Left lung (tissue), 10 donors: ENCODE data around the gene GARNL3. TPM values are rescaled to one million over a fixed set of nuclear protein-coding genes. Genes with fewer than 3 reads are reported as not detected.
A peak's percentile ranks its signal among the peaks of the same experiment; 100 is the strongest.

ENCODE experiments used
- ATAC-seq: fragments of 200-7000 bp; cut with Tn5 transposase; one replicate; pipeline ENCODE4 v1.9.1; 2020; ENCODE audit warnings: moderate library complexity
- DNase-seq, 4 donors: peaks; one replicate each; pipeline ENCODE4 v3.0.0-alpha.2; 2013 to 2020
- H3K27ac ChIP-seq, 2 donors: fragments of 200-600 bp; sonication (generic) in 1 of 2; one replicate each; pipeline versions ENCODE4 v1.5.0 to v1.8.0; 2020 to 2021
- H3K27me3 ChIP-seq, 2 donors: fragments of 200-600 bp; sonication (generic) in 1 of 2; one replicate each; pipeline versions ENCODE4 v1.5.0 to v1.8.0; 2020 to 2021
- H3K36me3 ChIP-seq, 2 donors: fragments of 200-600 bp; sonication (generic) in 1 of 2; one replicate each; pipeline versions ENCODE4 v1.5.0 to v1.8.0; 2020 to 2021
- H3K4me1 ChIP-seq, 2 donors: fragments of 200-600 bp; one replicate each; pipeline ENCODE4 v1.8.0; 2021
- H3K4me3 ChIP-seq, 2 donors: fragments of 200-600 bp; sonication (generic) in 1 of 2; one replicate each; pipeline versions ENCODE4 v1.5.0 to v1.8.0; 2020 to 2021; ENCODE audit warnings: mild to moderate bottlenecking in 1 of 2
- H3K9me3 ChIP-seq, 2 donors: fragments of 200-600 bp; sonication (generic) in 1 of 2; one replicate each; pipeline versions ENCODE4 v1.5.0 to v1.8.0; 2020 to 2021
- intact Hi-C, 2 donors: fragments of 100-400 bp; cut with DNase I; formaldehyde crosslinking; loops; one replicate each; pipeline versions ENCODE4 v1.11.2 to v1.14.2; 2022
- polyA plus RNA-seq, 6 donors: library from polyadenylated mRNA; unstranded; fragments of 120-200 nt; gene quantifications; one replicate each; pipeline ENCODE4 v1.2.1, GENCODE V29; 2013; ENCODE audit not compliant: insufficient read length in 6 of 6
- total RNA-seq, 2 donors: library from RNA; stranded (reverse); fragmentation: NEBNext Ultra II Directional; extraction: Animal tissue kit (Norgen Biotek cat#: 25700); gene quantifications; one replicate each; pipeline ENCODE4 v1.2.1, GENCODE V29; 2021
- TF ChIP-seq, protein P1 (sequence below), 2 donors: fragments of 200-600 bp; sonication (generic) in 1 of 2; IDR thresholded peaks; one replicate each; pipeline versions ENCODE4 v1.5.0 to v1.8.0; 2021; ENCODE audit warnings: antibody characterized with exemption in 2 of 2
- donor health status: DM: no; HTN: yes; CAD: no.
- donor health status: DM: no; HTN: no; CAD: no.

Gene GARNL3
- total and polyA plus RNA-seq, 8 donors: 7.4 to 40.4 (median 37.7) TPM

GRCh38 chr9:127233989-127234388, 30.6 kb upstream of the GARNL3 start:
- no peaks in the 10 kb centered on the region for H3K36me3 ChIP-seq
- no peak overlapping the region for H3K27ac ChIP-seq
- H3K9me3 ChIP-seq: no peaks in the 10 kb centered on the region
- H3K4me3 ChIP-seq: no peak overlapping the region
- intact Hi-C loops: no loop called here
- no peaks in the 10 kb centered on the region for H3K27me3 ChIP-seq
- TF ChIP-seq, protein P1, sequence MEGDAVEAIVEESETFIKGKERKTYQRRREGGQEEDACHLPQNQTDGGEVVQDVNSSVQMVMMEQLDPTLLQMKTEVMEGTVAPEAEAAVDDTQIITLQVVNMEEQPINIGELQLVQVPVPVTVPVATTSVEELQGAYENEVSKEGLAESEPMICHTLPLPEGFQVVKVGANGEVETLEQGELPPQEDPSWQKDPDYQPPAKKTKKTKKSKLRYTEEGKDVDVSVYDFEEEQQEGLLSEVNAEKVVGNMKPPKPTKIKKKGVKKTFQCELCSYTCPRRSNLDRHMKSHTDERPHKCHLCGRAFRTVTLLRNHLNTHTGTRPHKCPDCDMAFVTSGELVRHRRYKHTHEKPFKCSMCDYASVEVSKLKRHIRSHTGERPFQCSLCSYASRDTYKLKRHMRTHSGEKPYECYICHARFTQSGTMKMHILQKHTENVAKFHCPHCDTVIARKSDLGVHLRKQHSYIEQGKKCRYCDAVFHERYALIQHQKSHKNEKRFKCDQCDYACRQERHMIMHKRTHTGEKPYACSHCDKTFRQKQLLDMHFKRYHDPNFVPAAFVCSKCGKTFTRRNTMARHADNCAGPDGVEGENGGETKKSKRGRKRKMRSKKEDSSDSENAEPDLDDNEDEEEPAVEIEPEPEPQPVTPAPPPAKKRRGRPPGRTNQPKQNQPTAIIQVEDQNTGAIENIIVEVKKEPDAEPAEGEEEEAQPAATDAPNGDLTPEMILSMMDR (IDR thresholded peaks at IDR 0.05): no peak
- H3K4me1 ChIP-seq: no peaks in the 10 kb centered on the region
- ATAC-seq (no peak), DNase-seq (no peak)

DNA sequence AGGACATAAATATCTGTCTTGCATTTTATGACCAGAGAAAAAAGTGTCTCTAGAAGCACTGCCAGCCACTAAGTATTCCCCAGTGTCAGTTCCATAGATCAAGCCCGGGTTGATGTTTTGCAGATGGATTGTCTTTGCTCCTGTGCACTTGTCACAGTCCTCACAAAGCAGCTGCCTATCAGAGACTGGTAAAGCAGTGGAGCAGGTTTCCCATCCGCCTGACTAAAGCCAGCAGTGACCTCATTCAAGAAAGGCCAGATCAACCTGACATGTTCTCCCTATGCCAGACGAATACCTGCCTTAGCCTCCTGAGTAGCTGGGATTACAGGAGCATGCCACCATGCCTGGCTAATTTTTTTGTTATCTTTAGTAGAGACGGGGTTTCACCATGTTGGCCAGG, 26.8 kb upstream of the GARNL3 start:
- no peaks in the 10 kb centered on the region for H3K9me3 ChIP-seq
- no peak for DNase-seq

GRCh38 chr9:127241354-127241753, 23.2 kb upstream of the GARNL3 start:
- peaks cover 0 to 6% of the 10 kb centered on the region in 2 donors for H3K4me1 ChIP-seq
- intact Hi-C loops: no loop called here
- no peaks in the 10 kb centered on the region for H3K9me3 ChIP-seq
- H3K4me3 ChIP-seq: no peak overlapping the region
- DNase-seq: no peak
- TF ChIP-seq, protein P1 (IDR thresholded peaks at IDR 0.05): no peak
- no peak for ATAC-seq
- H3K27ac ChIP-seq: no peak overlapping the region
- H3K36me3 ChIP-seq: no peaks in the 10 kb centered on the region
- H3K27me3 ChIP-seq: no peaks in the 10 kb centered on the region

More for the DNA sequence above, 26.8 kb upstream of the GARNL3 start:
- intact Hi-C loops: no loop called here
- Histone ChIP-seq H3K4me3 (no peak overlapping the region), H3K27me3 (no peaks in the 10 kb centered on the region), H3K36me3 (no peaks in the 10 kb centered on the region), H3K4me1 (no peaks in the 10 kb centered on the region), H3K27ac (no peak overlapping the region)
- ATAC-seq: no peak
- TF ChIP-seq, protein P1 (IDR thresholded peaks at IDR 0.05): no peak

- intact Hi-C loops: no loop called here
These were observed 19.7 kb upstream of the GARNL3 start for GRCh38 chr9:127244609-127245601.

More at GRCh38 chr9:127244609-127245601, 19.7 kb upstream of the GARNL3 start:
- TF ChIP-seq, protein P1 (IDR thresholded peaks at IDR 0.05): no peak
- H3K36me3 ChIP-seq: no peaks in the 10 kb centered on the region
- no peaks in the 10 kb centered on the region for H3K27me3 ChIP-seq
- peaks cover 0 to 6% of the 10 kb centered on the region in 2 donors for H3K4me1 ChIP-seq
- H3K4me3 ChIP-seq: peak overlapping the region; percentile 52 to 64
- peak overlapping the region; percentile 63 to 73 for H3K27ac ChIP-seq
- DNase-seq (peak; percentile 92 to 98 (median 98)), ATAC-seq (peak; percentile 100)
- H3K9me3 ChIP-seq: no peaks in the 10 kb centered on the region
